CD4-positive, alpha-beta T cell (primary cell): Measurements from ENCODE around the gene ANKRD9. TPM values are rescaled to one million over a fixed set of nuclear protein-coding genes. Genes with fewer than 3 reads are reported as not detected.

Experiments
- ATAC-seq: fragments of 200-7000 bp; cut with Tn5 transposase; one replicate; pipeline ENCODE4 v1.10.0; 2022; ENCODE audit warnings: mild to moderate bottlenecking; ENCODE audit not compliant: poor library complexity
- CTCF ChIA-PET: fragments of 350-600 bp; sonication (Branson Sonifier 250); formaldehyde crosslinking; loops from one replicate; lab custom pipeline; 2021; ENCODE audit warnings: antibody characterized with exemption, inconsistent platforms; lab: Charles Lee
- POLR2A ChIA-PET: fragments of 350-600 bp; sonication (Branson Sonifier 250); formaldehyde crosslinking; loops from one replicate; lab custom pipeline; 2021; ENCODE audit warnings: antibody characterized with exemption, inconsistent platforms; lab: Charles Lee
- DNase-seq, 14 experiments: peaks; one replicate each; pipeline ENCODE4 v3.0.0-alpha.2; 2013 to 2020; ENCODE audit warnings: mixed read lengths in 2 of 14
- H3K27ac ChIP-seq, 2 donors: one replicate each; pipeline versions ENCODE4 v1.5.1 to v1.7.0; 2013; ENCODE audit warnings: low read length in 2 of 2, low read depth in 1 of 2, mild to moderate bottlenecking in 1 of 2
- H3K27me3 ChIP-seq, 2 experiments: 1 replicate in 1 of 2; 2 replicates in 1 of 2; pipeline versions ENCODE4 v1.6.1 to v1.7.0; 2013; ENCODE audit warnings: low read length in 2 of 2, control low read depth in 1 of 2, mild to moderate bottlenecking in 1 of 2, moderate library complexity in 1 of 2; ENCODE audit not compliant: insufficient read depth in 2 of 2, control insufficient read depth in 1 of 2
- H3K36me3 ChIP-seq: one replicate; pipeline ENCODE4 v1.6.1; 2013; ENCODE audit warnings: low read length, control low read depth; ENCODE audit not compliant: insufficient read depth
- H3K4me1 ChIP-seq: one replicate; pipeline ENCODE4 v1.6.1; 2013; ENCODE audit warnings: low read length, control low read depth; ENCODE audit not compliant: insufficient read depth
- H3K4me3 ChIP-seq: one replicate; pipeline ENCODE4 v1.5.1; 2013; ENCODE audit warnings: mild to moderate bottlenecking, low read length, moderate library complexity
- H3K9me3 ChIP-seq, 2 experiments: 1 replicate in 1 of 2; 2 replicates in 1 of 2; pipeline versions ENCODE4 v1.6.1 to v1.7.0; 2013; ENCODE audit warnings: low read length in 2 of 2, mild to moderate bottlenecking in 2 of 2, control low read depth in 1 of 2, moderate library complexity in 1 of 2; ENCODE audit not compliant: control insufficient read depth in 1 of 2, insufficient read depth in 1 of 2
- H3K27ac Mint-ChIP-seq: one replicate; pipeline ENCODE4 v1.8.0; 2020; ENCODE audit warnings: mixed read lengths
- H3K27me3 Mint-ChIP-seq: one replicate; pipeline ENCODE4 v1.8.0; 2021; ENCODE audit warnings: mixed read lengths
- H3K36me3 Mint-ChIP-seq: one replicate; pipeline ENCODE4 v1.8.0; 2021; ENCODE audit warnings: low read depth, mixed read lengths
- H3K4me1 Mint-ChIP-seq: one replicate; pipeline ENCODE4 v1.8.0; 2021; ENCODE audit warnings: low read depth, mixed read lengths
- H3K4me3 Mint-ChIP-seq: one replicate; pipeline ENCODE4 v1.8.0; 2020; ENCODE audit warnings: mild to moderate bottlenecking, mixed read lengths
- H3K9me3 Mint-ChIP-seq: one replicate; pipeline ENCODE4 v1.8.0; 2020; ENCODE audit warnings: mixed read lengths
- CTCF ChIP-seq: fragments of 200-600 bp; IDR thresholded peaks from one replicate; pipeline ENCODE4 v1.8.0; 2022; ENCODE audit warnings: antibody characterized with exemption, mild to moderate bottlenecking
- intact Hi-C, 2 experiments: fragments of 100-400 bp; cut with DNase I in 1 of 2; cut with micrococcal nuclease in 1 of 2; formaldehyde crosslinking; loops; one replicate each; pipeline versions ENCODE4 v1.15.1 to v1.9.0; 2023 to 2025; cut with DNase I, micrococcal nuclease
- total RNA-seq, 174 experiments: library from RNA in 2 of 174; stranded (reverse) in 2 of 174; gene quantifications; one replicate each; pipeline ENCODE4 v1.2.3 and lab custom pipeline; 2021 to 2026

Gene ANKRD9
- total RNA-seq, 2 experiments from 2014 or later: 4.4 to 5.5 TPM

GRCh38 chr14:102505000-102505619 lies 4.5 kb downstream of the ANKRD9 start:
- Histone ChIP-seq H3K4me3 (no peak overlapping the region), H3K4me1 (peaks cover 18% of the 10 kb centered on the region), H3K9me3 (peaks cover 0 to 5% of the 10 kb centered on the region in 2 experiments), H3K27ac (no peak overlapping the region), H3K27me3 (no peaks in the 10 kb centered on the region), H3K36me3 (no peaks in the 10 kb centered on the region)
- Mint-ChIP-seq H3K9me3 (peaks cover 2% of the 10 kb centered on the region), H3K27me3 (no peaks in the 10 kb centered on the region), H3K4me1 (peaks cover 9% of the 10 kb centered on the region), H3K36me3 (peaks cover 1% of the 10 kb centered on the region), H3K4me3 (no peak overlapping the region), H3K27ac (no peak overlapping the region)
- ChIA-PET CTCF (no interaction called here), POLR2A (no interaction called here)
- no peak for TF ChIP-seq CTCF
- DNase-seq (no peak), ATAC-seq (no peak)
- intact Hi-C loops: loop anchor here in 1 of 2 experiments (5.0 kb wide), 1 partner anchor 368 kb away; the partner anchor contains the start of gene WDR20

- no peak overlapping the region for H3K4me3 ChIP-seq
- no peak for ATAC-seq
- peaks cover 20% of the 10 kb centered on the region for H3K4me1 ChIP-seq
- H3K4me3 Mint-ChIP-seq: no peak overlapping the region
- H3K27ac Mint-ChIP-seq: no peak overlapping the region
- no peak for DNase-seq
- peaks cover 4% of the 10 kb centered on the region for H3K36me3 Mint-ChIP-seq
- peaks cover 8% of the 10 kb centered on the region for H3K4me1 Mint-ChIP-seq
- H3K36me3 ChIP-seq: no peaks in the 10 kb centered on the region
- no peak overlapping the region for H3K27ac ChIP-seq
- peaks cover 0 to 5% of the 10 kb centered on the region in 2 experiments for H3K9me3 ChIP-seq
- no peaks in the 10 kb centered on the region for H3K27me3 ChIP-seq
- intact Hi-C loops: no loop called here
- no peak for TF ChIP-seq CTCF
- POLR2A ChIA-PET: no interaction called here
- CTCF ChIA-PET: no interaction called here
- peaks cover 2% of the 10 kb centered on the region for H3K9me3 Mint-ChIP-seq
- no peaks in the 10 kb centered on the region for H3K27me3 Mint-ChIP-seq
Measured at GRCh38 chr14:102504328-102504999, 5.1 kb downstream of the ANKRD9 start.

- Histone ChIP-seq H3K27ac (no peak overlapping the region), H3K36me3 (peaks cover 3% of the 10 kb centered on the region), H3K4me1 (peaks cover 16% of the 10 kb centered on the region), H3K4me3 (no peak overlapping the region), H3K27me3 (no peaks in the 10 kb centered on the region), H3K9me3 (peaks cover 0 to 5% of the 10 kb centered on the region in 2 experiments)
- Mint-ChIP-seq H3K27ac (no peak overlapping the region), H3K9me3 (peaks cover 2% of the 10 kb centered on the region), H3K4me3 (no peak overlapping the region), H3K4me1 (peaks cover 8% of the 10 kb centered on the region), H3K27me3 (no peaks in the 10 kb centered on the region), H3K36me3 (peaks cover 8% of the 10 kb centered on the region)
- DNase-seq: no peak
- POLR2A ChIA-PET: no interaction called here
- CTCF ChIA-PET: no interaction called here
- ATAC-seq: no peak
- no peak for TF ChIP-seq CTCF
- intact Hi-C loops: no loop called here
Measured at GRCh38 chr14:102503641-102504327, 5.8 kb downstream of the ANKRD9 start.
